Heart left ventricle (tissue), 16 donors: ENCODE data around the gene POU2AF2. TPM values are rescaled to one million over a fixed set of nuclear protein-coding genes. Genes with fewer than 3 reads are reported as not detected.
"Not testable (repeated sequence)": the region's sequence is repeated elsewhere in the genome, so short reads cannot be mapped to it uniquely, and the experiment has no call there.

Experiments used
- ATAC-seq, 4 donors: fragments of 200-7000 bp; cut with Tn5 transposase; one replicate each; pipeline ENCODE4 v1.9.1; 2020 to 2022; ENCODE audit warnings: moderate library complexity in 4 of 4, mild to moderate bottlenecking in 3 of 4, moderate number of reproducible peaks in 1 of 4
- DNase-seq, 5 donors: peaks; one replicate each; pipeline ENCODE4 v3.0.0-alpha.2; 2020
- H3K27ac ChIP-seq, 12 donors: fragments of 200-600 bp; sonication (generic) in 4 of 12; one replicate each; pipeline versions ENCODE4 v1.5.0 to v1.8.0; 2016 to 2022; ENCODE audit warnings: mild to moderate bottlenecking in 2 of 12
- H3K27me3 ChIP-seq, 9 donors: fragments of 200-600 bp; sonication (generic) in 2 of 9; one replicate each; pipeline versions ENCODE4 v1.5.1 to v1.8.0; 2016 to 2022; ENCODE audit warnings: mild to moderate bottlenecking in 3 of 9
- H3K36me3 ChIP-seq, 9 donors: fragments of 200-600 bp; sonication (generic) in 2 of 9; one replicate each; pipeline versions ENCODE4 v1.5.0 to v1.8.0; 2018 to 2022; ENCODE audit warnings: mild to moderate bottlenecking in 2 of 9
- H3K4me1 ChIP-seq, 12 donors: fragments of 200-600 bp; sonication (generic) in 4 of 12; one replicate each; pipeline versions ENCODE4 v1.5.0 to v1.8.0; 2016 to 2022; ENCODE audit warnings: mild to moderate bottlenecking in 3 of 12
- H3K4me3 ChIP-seq, 12 donors: fragments of 200-600 bp; sonication (generic) in 4 of 12; one replicate each; pipeline versions ENCODE4 v1.5.0 to v1.8.0; 2017 to 2022; ENCODE audit warnings: mild to moderate bottlenecking in 9 of 12, moderate library complexity in 4 of 12
- H3K9me3 ChIP-seq, 12 donors: fragments of 200-600 bp; sonication (generic) in 4 of 12; one replicate each; pipeline versions ENCODE4 v1.5.0 to v1.8.0; 2016 to 2022; ENCODE audit warnings: mild to moderate bottlenecking in 1 of 12
- CTCF ChIP-seq, 12 donors: fragments of 200-600 bp; sonication (generic) in 4 of 12; IDR thresholded peaks; one replicate each; pipeline versions ENCODE4 v1.5.0 to v1.8.0; 2018 to 2022; ENCODE audit warnings: antibody characterized with exemption in 12 of 12, mild to moderate bottlenecking in 5 of 12
- POLR2A ChIP-seq, 2 donors: fragments of 450-650 bp; IDR thresholded peaks; one replicate each; pipeline ENCODE4 v1.6.1; 2017; ENCODE audit warnings: antibody characterized with exemption in 2 of 2, mild to moderate bottlenecking in 2 of 2, moderate library complexity in 2 of 2
- WGBS, 4 donors: extraction: QIAGEN DNeasy Blood & Tissue Kit in 2 of 4; methylation state at CpG; one replicate each; pipeline versions ENCODE4 v1.1.5 to v1.1.7; 2013 to 2018; 5-methylcytosine and 5-hydroxymethylcytosine counted together
- intact Hi-C, 10 donors: fragments of 100-400 bp; cut with DNase I; formaldehyde crosslinking; loops; one replicate each; pipeline versions ENCODE4 v1.11.1 to v1.14.2; 2022
- polyA plus RNA-seq, 2 donors: library from polyadenylated mRNA; stranded (reverse); fragments of 200-250 nt; gene quantifications; one replicate each; pipeline ENCODE4 v1.2.3, GENCODE V29; 2013
- total RNA-seq, 9 donors: library from RNA; depleted of rRNA in 2 of 9; stranded (reverse); fragments of >200 nt in 2 of 9; fragmentation: NEBNext Ultra II Directional in 3 of 9; extraction: Animal tissue kit (Norgen Biotek cat#: 25700) in 3 of 9; gene quantifications; one replicate each; pipeline versions ENCODE4 v1.1.0 to v1.2.4, GENCODE V29; 2016 to 2023
- donor health status: ischemic (EF 13 %, LVEDD 7.1; RV severe dilation, severe dysfunction).
- donor health status: healthy with polysubstance abuse.
- donor health status: DM: no; HTN: yes; CAD: no.
- donor health status: DM: no; HTN: no; CAD: no.
- donor health status: ischemic (EF 25% LVEDD 6.9; RV normal size, moderate dysfunction).
- donor health status: ischemic (EF 25% LVEDD 5.7; RV mildly dilated, moderate dysfunction).
- donor health status: healthy.
- donor health status: DM: yes; HTN: yes; CAD: no.
- donor health status: ischemic (EF 35%, LVEDD 5.7; RV mildly dilated, moderate dysfunction).
- donor health status: nonischemic (EF 11% LVEDD 7.7; RV severe dilation, severe dysfunction).
- donor health status: DM: yes; HTN: yes; CAD: no.
- donor health status: PGD.
- donor health status: ischemic (EF 29% LVEDD 5.4; RV normal size, mild dysfunction).
- donor health status: nonischemic (EF 23%, LVEDD 6.1; RV moderate dilation, normal function).

The POU2AF2 gene
- total and polyA plus RNA-seq, 11 donors, result not detected

DNA sequence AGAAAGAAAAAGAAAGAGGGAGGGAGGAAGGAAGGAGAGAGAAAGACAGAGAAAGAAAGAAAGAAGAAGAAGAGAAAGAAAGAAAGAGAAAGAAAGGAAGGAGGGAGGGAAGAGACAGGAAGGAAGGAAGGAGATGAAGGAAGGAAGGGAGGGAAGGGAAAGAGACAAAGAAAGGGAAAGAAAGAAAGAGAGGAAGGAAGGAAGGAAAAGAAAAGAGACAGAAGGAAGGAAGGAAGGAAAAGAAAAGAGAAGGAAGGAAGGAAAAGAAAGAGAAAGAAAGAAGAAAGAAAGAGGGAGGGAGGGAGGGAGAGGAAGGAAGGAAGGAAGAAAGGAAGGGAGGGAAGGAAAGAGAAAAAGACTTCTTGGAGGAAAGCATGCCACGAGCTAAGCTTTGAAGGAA is 19.1 kb downstream of the POU2AF2 start:
- Histone ChIP-seq H3K9me3 (no peaks in the 10 kb centered on the region), H3K4me1 (no peaks in the 10 kb centered on the region), H3K36me3 (no peaks in the 10 kb centered on the region), H3K27ac (no peak overlapping the region), H3K4me3 (no peak overlapping the region), H3K27me3 (peaks cover 0 to 28% (median 0%) of the 10 kb centered on the region in 9 donors)
- no peak for TF ChIP-seq CTCF (IDR thresholded peaks at IDR 0.05)
- no peak for TF ChIP-seq POLR2A (IDR thresholded peaks at IDR 0.05)
- WGBS, 4 donors, result 53 to 75% (median 59%) methylated on average over 1 of the region's 1 CpG
- ATAC-seq (no peak), DNase-seq (no peak)
- intact Hi-C loops, result no loop called here

- peaks cover 0 to 20% (median 0%) of the 10 kb centered on the region in 9 donors for H3K27me3 ChIP-seq
- intact Hi-C loops, result no loop called here
- H3K4me3 ChIP-seq, result no peak overlapping the region
- H3K36me3 ChIP-seq, result no peaks in the 10 kb centered on the region
- no peak overlapping the region for H3K27ac ChIP-seq
- no peaks in the 10 kb centered on the region for H3K4me1 ChIP-seq
- DNase-seq (no peak), ATAC-seq (no peak)
- WGBS, 4 donors, result 90 to 96% (median 93%) methylated on average over 2 of the region's 2 CpGs
- TF ChIP-seq CTCF (IDR thresholded peaks at IDR 0.05) (no peak), POLR2A (IDR thresholded peaks at IDR 0.05) (no peak)
- no peaks in the 10 kb centered on the region for H3K9me3 ChIP-seq
Observed at GRCh38 chr11:111265421-111265820, 19.9 kb downstream of the POU2AF2 start.

DNA sequence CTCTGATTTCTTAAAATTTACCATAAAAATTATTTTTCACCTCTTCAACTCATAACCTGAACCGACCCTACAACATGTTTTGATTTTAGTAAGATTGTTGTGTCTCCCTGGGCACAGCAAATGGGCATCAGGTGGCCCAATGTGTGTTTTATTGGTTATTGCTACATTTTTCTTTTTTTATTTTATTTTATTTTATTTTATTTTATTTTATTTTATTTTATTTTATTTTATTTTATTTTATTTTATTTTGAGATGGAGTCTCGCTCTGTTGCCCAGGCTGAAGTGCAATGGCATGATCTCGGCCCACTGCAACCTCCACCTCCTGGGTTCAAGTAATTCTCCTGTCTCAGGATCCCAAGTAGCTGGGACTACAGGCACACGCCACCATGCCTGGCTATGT is 22.8 kb downstream of the POU2AF2 start:
- H3K9me3 ChIP-seq, H3K4me1 ChIP-seq, ATAC-seq, intact Hi-C loops, H3K27ac ChIP-seq, DNase-seq, H3K36me3 ChIP-seq, H3K27me3 ChIP-seq, H3K4me3 ChIP-seq: not testable (repeated sequence)
- WGBS, 4 donors, result 55 to 84% (median 65%) methylated on average over 4 of the region's 4 CpGs

DNA sequence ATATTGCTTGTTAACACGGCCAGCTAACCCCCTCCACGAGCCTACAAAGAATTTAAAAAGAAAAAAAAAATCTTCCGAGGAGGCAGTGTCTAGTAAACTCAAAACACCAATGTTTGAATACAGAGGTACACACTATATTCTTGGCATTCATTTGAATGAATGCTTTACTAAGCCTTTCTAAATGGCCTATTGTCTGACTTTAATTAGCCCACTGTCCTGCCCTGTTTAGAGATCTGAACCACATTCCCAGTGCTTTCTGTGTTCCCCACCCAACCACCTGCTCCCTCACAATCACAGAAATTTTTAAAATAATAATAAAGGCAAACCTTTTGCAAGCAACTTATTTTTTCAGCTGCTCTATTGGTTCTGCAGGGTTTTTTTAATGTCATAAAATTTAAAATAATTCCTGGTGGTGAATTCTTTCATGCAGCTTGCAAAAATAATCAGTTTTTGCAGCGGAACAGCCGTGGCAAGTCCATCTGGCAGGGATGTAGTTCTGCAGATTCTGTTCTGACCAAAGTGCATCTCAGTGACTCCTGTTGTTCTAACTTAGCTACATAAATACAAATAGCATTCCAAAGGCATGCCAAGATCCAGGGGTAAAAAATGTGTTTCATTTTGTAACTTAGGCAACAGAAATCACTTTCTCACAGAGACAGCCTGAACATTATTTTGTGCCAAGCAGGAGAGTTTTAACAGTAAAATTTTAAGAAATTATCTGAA is 23.8 kb downstream of the POU2AF2 start:
- WGBS, 4 donors, result 62 to 76% (median 67%) methylated on average over 5 of the region's 5 CpGs
- no peak for ATAC-seq

More for the DNA sequence above, 23.8 kb downstream of the POU2AF2 start:
- Histone ChIP-seq H3K36me3 (no peaks in the 10 kb centered on the region), H3K27me3 (peaks cover 0 to 4% (median 0%) of the 10 kb centered on the region in 9 donors), H3K4me3 (no peak overlapping the region), H3K4me1 (no peaks in the 10 kb centered on the region), H3K27ac (no peak overlapping the region), H3K9me3 (no peaks in the 10 kb centered on the region)
- intact Hi-C loops, result no loop called here
- TF ChIP-seq CTCF (IDR thresholded peaks at IDR 0.05), result no peak
- TF ChIP-seq POLR2A (IDR thresholded peaks at IDR 0.05), result no peak
- no peak for DNase-seq
